HG03558 (cell line): ENCODE results near the gene KHK.
A peak's percentile ranks its signal among the peaks of the same experiment; 100 is the strongest.
"Not testable (repeated sequence)": the region's sequence is repeated elsewhere in the genome, so short reads cannot be mapped to it uniquely, and the experiment has no call there.

Experiments
- ATAC-seq: cut with Tn5 transposase; IDR thresholded peaks from one replicate; pipeline ENCODE4 v1.9.1; 2021; ENCODE audit warnings: moderate number of reproducible peaks; ENCODE audit not compliant: unreplicated experiment; ENCODE audit errors: extremely low read depth

The KHK gene

DNA sequence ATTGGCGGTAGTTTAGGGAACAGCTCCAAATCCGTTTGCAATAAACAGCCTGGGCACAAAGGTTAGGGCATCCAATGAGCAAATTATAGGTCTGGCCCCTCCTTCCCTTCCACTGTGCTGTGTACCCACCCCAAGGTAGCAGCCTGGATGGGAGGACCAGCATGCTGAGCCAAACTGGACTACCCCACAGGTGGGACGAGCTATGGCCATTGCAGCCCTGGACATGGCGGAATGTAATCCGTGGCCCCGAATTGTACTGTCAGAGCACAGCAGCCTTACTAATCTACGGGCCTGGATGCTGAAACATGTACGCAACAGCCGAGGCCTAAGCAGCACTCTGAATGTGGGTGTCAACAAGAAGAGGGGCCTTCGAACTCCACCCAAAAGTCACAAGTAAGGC lies 28.4 kb upstream of the KHK start:
- no peak for ATAC-seq

DNA sequence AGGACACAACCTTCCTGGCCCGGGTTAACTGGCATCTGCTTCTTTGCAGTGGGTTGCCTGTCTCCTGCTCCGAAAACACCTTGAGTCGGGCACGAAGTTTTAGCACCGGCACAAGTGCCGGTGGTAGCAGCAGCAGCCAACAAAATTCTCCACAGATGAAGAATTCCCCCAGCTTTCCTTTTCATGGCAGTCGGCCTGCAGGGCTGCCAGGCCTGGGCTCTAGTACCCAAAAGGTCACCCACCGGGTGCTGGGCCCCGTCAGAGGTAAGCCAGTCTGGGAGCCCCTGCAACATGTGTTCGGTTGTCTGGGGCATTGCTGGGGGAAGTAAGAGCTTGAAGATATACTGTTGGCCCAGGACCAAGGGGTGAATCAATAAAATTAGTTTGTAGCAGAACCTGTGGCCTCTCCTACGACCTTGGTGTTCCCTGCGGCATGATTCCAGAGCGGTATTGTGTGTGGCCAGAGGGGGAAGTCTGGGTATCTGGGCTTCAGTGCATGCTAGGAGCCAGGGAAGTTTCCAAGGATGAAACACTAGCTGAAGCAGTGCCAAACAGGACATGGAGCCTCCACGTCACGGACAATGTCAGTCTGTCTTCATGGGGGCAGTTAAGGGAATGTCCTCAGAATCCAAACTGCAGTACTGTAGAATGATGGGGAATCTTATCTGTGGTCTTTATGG lies 27.3 kb upstream of the KHK start:
- ATAC-seq: no peak

DNA sequence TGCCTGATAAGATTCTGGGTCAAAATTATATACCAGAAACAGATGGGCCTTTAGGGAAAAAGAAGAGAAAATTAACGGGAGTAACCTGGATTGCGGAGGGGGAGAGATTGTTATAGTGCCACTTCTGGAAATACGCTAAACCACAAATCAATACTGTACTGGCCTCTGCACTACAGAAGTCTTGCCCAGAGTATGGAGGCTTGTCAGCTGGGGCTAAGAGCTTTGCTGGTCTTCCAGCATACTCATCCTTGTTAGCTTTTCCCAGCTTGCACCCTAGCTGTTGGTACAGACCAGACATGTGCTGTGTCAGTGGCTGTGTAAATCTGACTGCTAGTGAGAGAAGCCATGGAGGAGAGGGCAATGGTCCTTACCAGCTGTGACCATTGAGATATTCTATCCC lies 26.2 kb upstream of the KHK start:
- ATAC-seq: no peak

DNA sequence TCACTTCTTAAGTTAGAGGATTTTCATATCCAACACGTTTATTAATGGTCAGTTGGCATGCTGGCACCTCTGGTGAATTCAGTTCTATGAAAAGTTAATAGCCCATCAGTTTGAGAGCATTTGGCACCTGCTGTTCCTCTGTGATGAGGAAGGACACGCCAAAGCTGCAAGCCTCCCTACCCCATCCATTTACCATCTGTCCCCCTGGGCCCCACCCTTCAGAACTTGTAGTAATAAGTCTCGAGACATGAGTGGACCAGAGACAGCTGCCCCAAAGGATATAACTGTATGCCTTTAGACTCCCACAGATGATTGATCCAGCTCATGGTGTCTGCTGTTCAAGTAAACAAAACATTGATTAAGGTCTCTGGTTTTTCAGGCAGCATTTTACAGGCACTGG lies 21.4 kb upstream of the KHK start:
- no peak for ATAC-seq

DNA sequence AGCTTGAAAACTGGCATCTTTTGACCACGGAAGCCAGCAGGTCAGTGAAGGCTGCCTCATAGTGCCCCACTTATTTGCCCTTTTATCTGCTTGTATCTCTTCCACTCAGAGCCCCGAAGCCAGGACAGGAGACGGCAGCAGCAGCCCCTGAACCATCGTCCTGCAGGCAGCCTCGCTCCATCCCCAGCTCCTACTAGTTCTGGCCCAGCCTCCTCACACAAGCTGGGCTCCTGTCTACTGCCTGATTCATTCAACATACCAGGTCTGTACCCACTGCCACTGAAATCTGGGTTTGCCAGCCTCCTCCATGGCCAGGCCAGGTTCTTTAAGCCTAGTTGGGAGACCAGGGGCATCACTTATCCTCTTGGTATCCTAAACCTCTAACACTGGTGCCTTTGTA lies 19.2 kb upstream of the KHK start:
- no peak for ATAC-seq

DNA sequence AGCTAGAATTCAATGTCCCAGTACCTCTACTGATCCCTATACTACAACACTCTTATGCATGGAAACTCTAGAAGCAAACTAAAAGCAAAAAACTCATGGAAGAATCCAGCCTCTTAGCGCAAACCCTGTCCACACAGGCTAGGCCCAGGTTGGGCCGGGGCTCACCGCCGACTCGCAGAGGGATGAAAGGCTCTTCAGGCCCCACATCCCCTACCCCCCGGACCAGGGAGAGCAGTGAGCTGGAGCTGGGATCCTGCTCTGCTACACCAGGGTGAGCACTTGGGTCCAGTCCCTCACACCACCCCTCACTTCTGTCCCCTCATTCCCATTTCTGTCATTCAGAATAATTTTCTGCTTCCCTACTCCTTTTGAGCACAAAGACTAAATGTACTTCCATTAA lies 17.1 kb upstream of the KHK start:
- no peak for ATAC-seq

DNA sequence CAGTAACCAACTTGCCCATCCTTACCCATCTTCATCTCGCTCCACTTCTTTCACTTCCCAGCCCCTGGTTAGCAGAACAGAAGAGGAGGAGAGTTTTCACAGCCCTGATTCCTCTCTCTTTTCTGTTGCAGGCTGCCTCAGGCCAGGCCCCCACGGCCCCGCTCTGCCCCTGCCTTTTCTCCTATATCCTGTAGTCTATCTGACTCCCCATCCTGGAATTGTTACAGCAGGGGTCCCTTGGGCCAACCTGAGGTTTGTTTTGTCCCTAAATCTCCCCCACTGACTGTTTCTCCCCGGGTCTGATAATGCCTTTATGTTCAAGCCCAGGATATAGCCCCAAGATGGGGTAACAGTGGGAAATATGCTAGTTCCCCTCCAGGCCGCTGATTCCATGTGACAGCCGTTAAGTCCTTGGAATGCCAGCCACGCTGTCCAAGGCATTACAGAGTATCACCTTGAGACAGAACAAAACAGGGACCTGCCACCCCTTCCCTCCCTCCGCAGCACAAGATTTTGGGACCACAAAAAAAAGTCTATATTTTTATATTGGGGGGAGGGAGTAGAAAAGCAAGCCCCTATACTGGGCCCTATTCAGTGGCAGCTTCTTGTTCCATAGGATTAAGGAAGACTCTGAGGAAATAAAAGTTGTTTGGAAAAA lies 16.5 kb upstream of the KHK start:
- ATAC-seq: no peak

DNA sequence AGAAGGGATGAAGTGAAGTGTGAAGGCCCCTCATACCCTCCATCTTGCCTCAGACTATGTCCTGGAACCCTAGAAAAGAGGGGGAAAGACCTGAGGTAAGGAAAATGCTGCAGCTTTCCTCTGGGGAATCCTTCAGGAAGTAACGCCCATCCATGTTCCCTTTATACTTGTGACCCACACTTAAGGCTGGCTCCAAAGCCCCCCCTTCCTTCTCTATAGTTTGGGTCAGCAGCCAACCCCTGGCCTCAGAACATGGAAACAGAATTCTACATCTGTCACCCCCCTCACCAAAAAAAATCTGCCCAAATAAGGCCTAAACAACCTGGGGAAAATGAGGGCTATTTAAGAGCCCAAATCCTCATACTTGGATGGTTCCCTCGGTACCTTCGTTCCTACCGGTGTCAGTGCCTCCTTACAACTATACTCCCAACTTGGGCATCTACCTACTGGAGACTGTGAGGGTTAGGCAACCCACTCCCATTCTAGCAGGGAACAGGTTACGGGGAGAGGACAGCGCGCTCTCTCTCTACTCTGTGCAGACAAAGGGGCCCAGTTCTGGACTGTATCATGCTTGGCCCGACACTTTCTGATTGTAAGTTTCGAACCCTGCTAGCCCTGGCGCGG lies 15.8 kb upstream of the KHK start:
- no peak for ATAC-seq

DNA sequence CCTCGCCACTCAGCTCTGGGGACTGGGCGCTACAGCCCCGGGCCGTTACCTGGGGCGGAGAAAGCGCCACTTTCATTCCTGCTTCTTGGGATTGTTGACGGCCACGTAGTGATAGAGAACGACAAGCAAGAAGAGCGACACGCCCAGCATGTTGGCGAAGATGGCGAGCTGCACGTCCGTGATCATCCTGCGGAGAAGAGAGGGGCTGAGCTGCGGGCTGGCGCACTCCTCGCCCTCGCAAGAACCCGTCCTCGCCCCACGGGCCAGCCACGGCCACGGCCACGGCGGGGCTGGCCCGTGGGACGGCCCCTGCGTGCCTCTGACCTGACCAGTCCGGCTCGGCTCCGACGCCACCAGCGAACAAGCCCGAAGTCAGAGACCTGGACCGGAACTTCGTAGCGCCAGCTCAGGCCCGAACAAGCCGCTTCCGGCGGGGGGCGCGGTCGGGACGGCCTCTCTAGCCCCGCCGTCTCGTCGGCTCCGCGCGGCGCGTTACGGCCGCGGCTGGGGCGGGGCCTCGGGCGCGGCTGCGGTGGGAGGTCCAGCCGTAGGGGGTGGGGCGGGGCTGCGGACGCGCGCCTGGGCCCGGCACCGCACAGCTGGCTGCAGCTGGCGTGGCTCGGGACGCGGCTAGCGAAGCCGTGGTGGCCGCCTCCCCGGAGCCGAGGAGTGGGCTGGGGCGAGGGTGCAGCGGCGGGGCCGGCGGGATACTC lies 15.1 kb upstream of the KHK start, which contains the start of gene OST4:
Gene OST4, minus strand, starts transcription at position 378 of the 713 bp plus-strand sequence.
- peak; percentile 61 for ATAC-seq

DNA sequence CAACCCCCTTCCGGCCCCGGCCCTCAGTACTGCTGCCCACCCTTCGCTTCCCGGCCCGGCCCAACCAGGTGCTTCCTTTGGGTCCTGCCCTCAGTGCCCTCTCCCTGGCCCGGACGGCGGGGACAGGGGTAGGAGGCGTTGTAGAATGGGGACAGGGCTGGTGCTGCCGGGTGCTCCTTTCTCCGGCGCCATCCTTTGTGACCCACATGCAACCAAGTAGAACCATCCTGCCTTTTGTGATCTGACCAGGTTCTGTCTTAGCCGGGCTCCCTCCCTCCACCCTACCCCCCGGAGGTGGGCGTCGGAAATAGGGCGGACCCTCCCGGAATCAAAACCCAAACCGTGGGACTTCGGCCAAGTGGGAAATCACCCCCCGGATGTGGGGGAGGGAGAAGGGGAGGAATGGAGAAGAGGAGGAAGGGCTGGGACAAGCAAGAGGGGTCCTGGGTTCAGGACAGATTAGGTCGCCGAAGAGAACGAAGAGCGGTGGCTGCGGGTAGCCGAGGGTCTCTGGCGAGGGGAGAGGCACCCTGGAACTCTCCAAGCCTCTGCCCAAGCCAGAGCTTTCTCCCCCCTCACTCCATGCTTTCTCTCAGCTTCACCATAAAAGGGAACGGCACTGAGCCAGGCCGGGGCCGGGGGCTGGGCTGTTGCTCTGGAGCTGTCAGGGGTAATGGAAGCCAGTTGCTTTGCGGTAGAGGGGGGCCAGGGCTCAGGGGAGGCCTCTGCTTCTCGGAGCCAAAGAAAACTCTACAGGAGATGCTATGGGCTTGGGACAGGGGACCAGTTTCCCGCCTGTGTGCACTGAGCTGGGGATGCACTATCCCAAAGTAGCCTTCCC lies 14.4 kb upstream of the KHK start:
- peak; percentile 24 for ATAC-seq

DNA sequence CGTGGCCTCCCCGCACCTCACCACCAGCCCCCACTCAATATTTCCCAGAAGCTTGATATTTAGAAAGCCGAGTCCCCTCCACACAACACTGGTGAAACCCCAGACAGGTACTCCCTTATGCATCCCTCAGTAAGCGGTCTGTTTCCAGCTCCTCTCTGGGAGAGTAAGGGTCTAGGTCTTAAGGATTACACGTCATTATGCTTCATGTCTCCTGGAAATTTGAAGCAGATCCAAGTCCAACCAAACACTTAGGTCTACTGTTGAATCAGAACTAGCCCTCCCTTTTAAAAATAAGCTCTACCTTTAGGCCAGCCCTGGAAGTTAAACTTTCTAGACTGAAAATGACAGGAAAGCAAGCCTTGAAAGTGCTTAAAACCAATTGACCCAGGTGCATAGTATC lies 13.7 kb upstream of the KHK start:
- ATAC-seq: no peak

DNA sequence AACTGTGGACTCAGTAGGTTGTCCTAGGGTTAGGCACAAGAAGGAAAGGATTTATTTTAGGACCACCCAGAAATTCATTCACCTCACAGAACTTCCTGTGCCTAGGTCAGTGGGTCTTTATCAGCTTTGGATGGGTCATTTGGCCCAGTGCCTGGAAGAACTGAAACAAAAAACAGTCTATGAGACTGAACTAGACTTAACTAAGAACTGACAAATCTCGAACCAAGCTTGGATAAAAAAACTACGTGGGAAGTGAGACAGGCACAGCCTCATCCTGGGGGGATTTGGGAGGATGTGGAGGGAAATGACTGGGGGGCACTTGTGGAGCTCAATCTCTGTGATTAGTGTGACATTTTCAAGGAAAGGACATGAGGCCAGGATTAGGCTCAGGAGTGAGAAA lies 12.8 kb upstream of the KHK start:
- no peak for ATAC-seq

DNA sequence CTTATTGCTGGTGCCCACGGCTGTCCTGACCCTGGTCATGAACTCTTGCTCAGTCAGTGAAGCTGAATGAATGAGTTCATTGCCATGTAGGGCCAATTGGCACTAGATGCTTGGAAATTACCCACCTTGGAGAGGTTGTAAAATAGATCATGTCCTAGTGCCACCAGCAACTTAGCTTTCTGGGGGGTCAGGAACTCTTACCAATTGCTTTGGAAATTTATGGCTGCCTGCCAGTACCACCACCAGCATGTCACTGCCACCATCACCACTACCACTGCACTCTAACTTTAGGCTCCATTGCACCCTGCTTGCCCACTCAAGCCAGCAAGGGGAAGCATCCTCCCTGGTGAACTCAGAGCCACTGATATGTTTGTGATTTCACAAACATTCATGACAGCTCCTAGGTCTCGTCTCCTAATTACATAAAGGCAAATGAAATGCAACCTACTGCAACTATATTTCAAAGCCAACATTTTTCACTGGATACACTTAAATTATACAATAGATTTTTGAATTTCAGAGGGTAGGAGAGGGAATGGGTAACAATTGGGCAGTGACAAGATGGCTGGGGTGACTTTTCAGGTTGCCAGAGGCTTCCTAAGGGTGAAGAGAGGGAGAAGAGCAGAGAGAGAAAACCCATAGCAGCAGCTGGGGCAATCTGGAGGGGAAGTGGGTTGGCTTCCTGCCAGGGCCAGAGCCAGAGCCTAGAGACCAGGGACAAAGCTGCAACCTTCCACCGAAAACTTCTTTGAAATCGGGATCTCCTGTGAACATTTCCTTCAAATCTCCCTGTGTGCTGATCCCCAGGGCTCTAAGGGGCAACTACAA lies 11.6 kb upstream of the KHK start:
- ATAC-seq: no peak

DNA sequence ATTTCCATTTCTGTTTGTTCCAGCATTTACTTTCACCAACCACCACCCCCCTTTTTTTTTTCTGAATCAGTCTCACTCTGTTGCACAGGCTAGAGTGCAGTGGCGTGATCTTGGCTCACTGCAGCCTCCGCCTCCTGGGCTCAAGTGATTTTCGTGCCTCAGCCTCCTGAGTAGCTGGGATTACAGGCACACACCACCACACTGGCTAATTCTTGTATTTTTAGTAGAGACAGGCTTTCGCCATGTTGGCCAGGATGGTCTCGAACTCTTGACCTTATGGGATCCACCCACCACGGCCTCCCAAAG lies 11.1 kb upstream of the KHK start:
- ATAC-seq: not testable (repeated sequence)

DNA sequence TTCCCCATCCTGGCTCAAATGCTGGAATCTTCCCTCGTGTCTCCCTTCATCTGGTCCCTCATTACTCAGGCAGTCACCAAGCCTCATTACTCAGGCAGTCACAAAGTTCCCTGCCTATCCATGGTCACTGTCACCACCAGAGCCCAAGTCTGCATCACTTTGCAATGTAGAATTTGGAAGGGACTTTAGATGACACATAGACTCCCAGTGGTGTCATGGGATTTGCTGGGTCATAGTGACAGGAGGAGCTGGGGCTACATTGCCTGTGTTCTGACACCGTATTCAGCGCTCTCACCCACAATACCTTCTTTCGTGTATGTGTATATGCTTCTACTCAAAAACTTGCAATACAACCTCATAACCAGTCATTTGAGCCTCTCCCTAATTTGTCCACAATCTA lies 10.2 kb upstream of the KHK start:
- ATAC-seq: no peak

DNA sequence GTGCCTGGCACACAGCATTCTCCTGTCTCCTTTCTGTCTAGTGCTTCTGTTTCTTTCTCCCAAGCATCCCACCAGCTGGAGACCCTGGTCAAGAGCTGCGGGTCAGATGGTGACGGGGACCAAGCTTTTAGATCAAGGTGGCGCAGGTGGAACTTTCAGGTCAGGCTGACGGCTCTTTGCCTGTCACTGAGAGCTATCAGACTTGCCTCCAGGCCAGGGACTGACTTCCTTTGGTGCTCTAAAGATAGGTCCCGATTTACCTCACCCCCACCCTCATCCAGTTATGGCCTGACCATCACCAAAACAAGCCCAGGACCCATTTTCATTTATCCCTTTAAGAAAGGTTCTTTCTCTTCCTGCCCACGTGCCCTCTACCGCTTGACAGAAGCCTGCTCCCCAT lies 9.3 kb upstream of the KHK start:
- no peak for ATAC-seq

DNA sequence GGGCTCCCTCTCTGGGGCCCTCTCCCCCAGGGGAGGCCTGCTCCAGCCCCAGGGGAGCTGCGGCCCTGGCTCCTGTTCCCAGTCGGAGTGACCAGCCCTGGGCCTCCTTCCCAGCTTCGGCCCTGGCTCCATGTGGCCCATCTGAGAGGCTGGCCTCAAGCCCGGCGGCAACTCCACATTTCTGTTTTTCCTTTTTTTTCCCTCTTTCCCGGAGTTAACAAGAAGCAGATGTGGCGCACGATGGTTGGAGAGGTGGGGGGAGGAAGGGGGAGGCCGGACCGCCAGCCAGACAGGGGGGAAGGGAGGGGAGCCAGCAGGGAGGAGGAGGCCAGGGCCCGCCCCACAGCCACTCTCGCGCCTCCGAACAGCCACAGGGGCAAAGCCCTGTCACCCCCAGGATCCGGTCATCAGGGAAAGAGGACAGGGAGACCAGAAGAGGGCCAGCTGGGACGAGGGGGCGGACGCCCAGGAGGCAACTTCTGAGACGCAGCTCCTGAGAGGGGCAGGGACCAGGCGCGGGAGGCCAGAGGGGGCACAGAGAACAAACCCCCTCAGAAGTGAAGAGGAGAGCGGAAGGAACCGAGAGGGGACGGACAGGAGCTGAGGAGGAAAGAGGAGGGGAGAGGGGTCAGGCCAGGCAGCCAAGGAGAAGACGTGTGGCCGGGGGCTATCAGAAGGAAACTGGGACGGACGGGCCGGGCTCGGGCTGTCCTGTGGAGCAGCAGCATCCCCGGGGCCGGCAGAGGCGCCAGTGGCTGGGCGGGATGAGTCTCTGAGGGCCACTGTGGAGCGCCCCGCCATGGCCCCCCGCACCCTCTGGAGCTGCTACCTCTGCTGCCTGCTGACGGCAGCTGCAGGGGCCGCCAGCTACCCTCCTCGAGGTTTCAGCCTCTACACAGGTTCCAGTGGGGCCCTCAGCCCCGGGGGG lies 8.0 kb upstream of the KHK start, which contains the start of gene EMILIN1:
Gene EMILIN1, plus strand, starts transcription at position 349 of the 928 bp plus-strand sequence. Its CDS starts 451 bp downstream, at position 800.
- no peak for ATAC-seq
